ENCODE results near the gene CSN3. TPM values are rescaled to one million over a fixed set of nuclear protein-coding genes. Genes with fewer than 3 reads are reported as not detected.
"Not testable (repeated sequence)": the region's sequence is repeated elsewhere in the genome, so short reads cannot be mapped to it uniquely, and the experiment has no call there.

CSN3 gene, protein sequence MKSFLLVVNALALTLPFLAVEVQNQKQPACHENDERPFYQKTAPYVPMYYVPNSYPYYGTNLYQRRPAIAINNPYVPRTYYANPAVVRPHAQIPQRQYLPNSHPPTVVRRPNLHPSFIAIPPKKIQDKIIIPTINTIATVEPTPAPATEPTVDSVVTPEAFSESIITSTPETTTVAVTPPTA
- not detected for total RNA-seq (ENCODE audit: unreplicated experiment)
- long read RNA-seq, result 0 reads

DNA sequence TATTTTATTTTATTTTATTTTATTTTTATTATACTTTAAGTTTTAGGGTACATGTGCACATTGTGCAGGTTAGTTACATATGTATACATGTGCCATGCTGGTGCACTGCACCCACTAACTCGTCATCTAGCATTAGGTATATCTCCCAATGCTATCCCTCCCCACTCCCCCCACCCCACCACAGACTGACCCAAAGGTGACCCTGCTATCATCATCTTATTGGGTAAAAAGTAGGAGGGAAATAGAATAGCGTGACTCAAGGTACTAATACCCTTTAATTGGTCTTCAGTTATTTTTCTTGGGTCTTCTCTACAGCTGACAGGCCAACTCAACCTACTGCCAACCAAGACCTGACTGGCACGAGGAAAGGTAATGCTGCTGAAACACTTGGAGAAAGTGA is at the start of gene CSN3:
Gene CSN3, plus strand, starts transcription at position 301 of the 400 bp plus-strand sequence. CDS start 2,223 bp downstream, outside the sequence.
- not testable (repeated sequence) for H3K9me3 Mint-ChIP-seq (ENCODE audit: unreplicated experiment); H3K4me3 Mint-ChIP-seq (ENCODE audit: unreplicated experiment); DNase-seq; H3K4me1 Mint-ChIP-seq (ENCODE audit: low read depth, unreplicated experiment); H3K36me3 Mint-ChIP-seq (ENCODE audit: unreplicated experiment); H3K27ac Mint-ChIP-seq (ENCODE audit: unreplicated experiment); H3K27me3 Mint-ChIP-seq (ENCODE audit: unreplicated experiment)

DNA sequence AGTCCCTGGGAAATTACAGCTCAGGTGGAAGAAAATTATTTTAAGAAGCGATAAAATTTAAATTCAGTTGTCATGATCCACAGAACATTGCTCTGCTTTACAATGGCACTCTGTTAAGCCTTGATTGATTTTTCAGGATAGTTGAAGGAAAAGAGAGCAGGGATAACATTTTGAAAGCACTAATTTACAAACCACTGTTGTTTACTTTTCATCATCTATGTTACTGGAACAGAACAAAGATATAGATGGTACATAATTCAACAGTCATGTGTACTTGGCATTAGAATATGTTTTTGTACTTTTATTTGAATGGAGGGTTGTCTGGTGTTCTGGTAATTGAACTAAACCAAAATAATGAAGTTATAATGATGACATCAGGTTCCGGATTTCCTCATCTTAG is 49.5 kb upstream of the CSN3 start:
- Mint-ChIP-seq H3K4me3 (ENCODE audit: unreplicated experiment) (no peak overlapping the region), H3K9me3 (ENCODE audit: unreplicated experiment) (no peaks in the 10 kb centered on the region), H3K36me3 (ENCODE audit: unreplicated experiment) (no peaks in the 10 kb centered on the region), H3K4me1 (ENCODE audit: low read depth, unreplicated experiment) (no peaks in the 10 kb centered on the region), H3K27ac (ENCODE audit: unreplicated experiment) (no peak overlapping the region), H3K27me3 (ENCODE audit: unreplicated experiment) (no peaks in the 10 kb centered on the region)
- no peak for DNase-seq
- TF ChIP-seq, protein P1, sequence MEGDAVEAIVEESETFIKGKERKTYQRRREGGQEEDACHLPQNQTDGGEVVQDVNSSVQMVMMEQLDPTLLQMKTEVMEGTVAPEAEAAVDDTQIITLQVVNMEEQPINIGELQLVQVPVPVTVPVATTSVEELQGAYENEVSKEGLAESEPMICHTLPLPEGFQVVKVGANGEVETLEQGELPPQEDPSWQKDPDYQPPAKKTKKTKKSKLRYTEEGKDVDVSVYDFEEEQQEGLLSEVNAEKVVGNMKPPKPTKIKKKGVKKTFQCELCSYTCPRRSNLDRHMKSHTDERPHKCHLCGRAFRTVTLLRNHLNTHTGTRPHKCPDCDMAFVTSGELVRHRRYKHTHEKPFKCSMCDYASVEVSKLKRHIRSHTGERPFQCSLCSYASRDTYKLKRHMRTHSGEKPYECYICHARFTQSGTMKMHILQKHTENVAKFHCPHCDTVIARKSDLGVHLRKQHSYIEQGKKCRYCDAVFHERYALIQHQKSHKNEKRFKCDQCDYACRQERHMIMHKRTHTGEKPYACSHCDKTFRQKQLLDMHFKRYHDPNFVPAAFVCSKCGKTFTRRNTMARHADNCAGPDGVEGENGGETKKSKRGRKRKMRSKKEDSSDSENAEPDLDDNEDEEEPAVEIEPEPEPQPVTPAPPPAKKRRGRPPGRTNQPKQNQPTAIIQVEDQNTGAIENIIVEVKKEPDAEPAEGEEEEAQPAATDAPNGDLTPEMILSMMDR (IDR thresholded peaks at IDR 0.05; ENCODE audit: partially characterized antibody, unreplicated experiment), result no peak

DNA sequence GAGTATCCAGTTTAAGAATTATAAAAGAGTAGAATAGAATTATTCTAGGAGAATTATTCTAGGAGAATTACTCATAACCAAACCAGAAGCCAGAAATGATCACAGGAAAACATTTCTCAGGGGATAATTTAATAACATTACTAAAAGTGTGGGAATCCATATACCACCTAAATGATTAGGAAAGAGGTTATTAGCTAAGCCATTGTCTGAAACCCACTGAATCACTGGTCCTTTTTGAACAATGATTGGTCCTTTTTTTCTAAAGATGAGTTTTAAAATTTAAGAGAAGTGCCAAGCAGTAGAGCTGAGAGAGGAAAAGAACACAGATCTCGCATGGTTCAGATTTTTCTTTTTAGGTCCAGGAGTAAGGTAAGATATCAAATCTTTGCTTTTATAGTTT is 47.0 kb upstream of the CSN3 start, which contains the start of gene ODAM:
Gene ODAM, plus strand, starts transcription at position 301 of the 400 bp plus-strand sequence. CDS start 819 bp downstream, outside the sequence.
- H3K4me3 Mint-ChIP-seq (ENCODE audit: unreplicated experiment), result no peak within 1 kb of the TSS
- no peak for DNase-seq
- H3K27me3 Mint-ChIP-seq (ENCODE audit: unreplicated experiment), result no peaks in the 10 kb centered on the region
- TF ChIP-seq, protein P1 (IDR thresholded peaks at IDR 0.05; ENCODE audit: partially characterized antibody, unreplicated experiment), result no peak
- no peaks in the 10 kb centered on the region for H3K9me3 Mint-ChIP-seq (ENCODE audit: unreplicated experiment)
- no peaks in the 10 kb centered on the region for H3K36me3 Mint-ChIP-seq (ENCODE audit: unreplicated experiment)
- no peak within 1 kb of the TSS for H3K27ac Mint-ChIP-seq (ENCODE audit: unreplicated experiment)
- no peaks in the 10 kb centered on the region for H3K4me1 Mint-ChIP-seq (ENCODE audit: low read depth, unreplicated experiment)

DNA sequence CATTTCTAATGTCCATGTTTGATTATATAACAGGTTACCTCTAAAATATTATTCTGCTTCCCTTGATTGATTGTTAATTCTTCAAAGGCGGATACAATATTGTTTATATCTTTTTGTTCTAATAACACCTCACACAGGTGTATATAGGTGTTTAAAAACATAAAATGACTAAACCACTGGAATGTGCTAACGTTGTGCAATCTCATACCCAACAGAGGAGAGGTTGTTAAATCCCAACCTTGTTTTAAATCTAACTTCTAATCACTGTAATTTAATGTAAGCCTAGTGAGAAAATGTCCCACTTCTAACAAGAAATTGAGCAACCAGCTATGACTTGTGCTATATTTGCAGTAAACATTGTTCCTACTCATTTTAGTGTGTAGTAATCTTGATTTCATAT is 45.5 kb upstream of the CSN3 start:
- H3K4me1 Mint-ChIP-seq (ENCODE audit: low read depth, unreplicated experiment), result no peaks in the 10 kb centered on the region
- H3K27ac Mint-ChIP-seq (ENCODE audit: unreplicated experiment), result no peak overlapping the region
- TF ChIP-seq, protein P1 (IDR thresholded peaks at IDR 0.05; ENCODE audit: partially characterized antibody, unreplicated experiment), result no peak
- DNase-seq, result no peak
- H3K9me3 Mint-ChIP-seq (ENCODE audit: unreplicated experiment), result no peaks in the 10 kb centered on the region
- H3K36me3 Mint-ChIP-seq (ENCODE audit: unreplicated experiment), result no peaks in the 10 kb centered on the region
- no peak overlapping the region for H3K4me3 Mint-ChIP-seq (ENCODE audit: unreplicated experiment)
- no peaks in the 10 kb centered on the region for H3K27me3 Mint-ChIP-seq (ENCODE audit: unreplicated experiment)

DNA sequence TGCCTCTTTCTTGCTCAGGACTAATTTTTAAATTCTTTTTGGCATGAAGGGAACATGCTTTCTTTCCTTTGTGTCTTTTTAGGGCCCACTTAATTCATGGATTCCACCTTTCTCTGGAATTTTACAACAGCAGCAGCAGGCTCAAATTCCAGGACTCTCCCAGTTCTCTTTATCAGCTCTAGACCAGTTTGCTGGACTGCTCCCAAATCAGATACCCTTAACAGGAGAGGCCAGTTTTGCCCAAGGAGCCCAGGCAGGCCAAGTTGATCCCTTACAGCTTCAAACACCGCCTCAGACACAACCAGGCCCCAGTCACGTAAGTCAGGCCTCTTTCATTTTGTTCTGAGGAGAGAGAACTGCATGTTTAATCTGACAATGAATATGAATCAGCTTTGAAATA is 44.6 kb upstream of the CSN3 start:
- Mint-ChIP-seq H3K4me1 (ENCODE audit: low read depth, unreplicated experiment) (no peaks in the 10 kb centered on the region), H3K36me3 (ENCODE audit: unreplicated experiment) (no peaks in the 10 kb centered on the region), H3K9me3 (ENCODE audit: unreplicated experiment) (no peaks in the 10 kb centered on the region), H3K27me3 (ENCODE audit: unreplicated experiment) (no peaks in the 10 kb centered on the region), H3K4me3 (ENCODE audit: unreplicated experiment) (no peak overlapping the region), H3K27ac (ENCODE audit: unreplicated experiment) (no peak overlapping the region)
- DNase-seq, result no peak
- TF ChIP-seq, protein P1 (IDR thresholded peaks at IDR 0.05; ENCODE audit: partially characterized antibody, unreplicated experiment), result no peak

Data from glutamatergic neuron (in vitro differentiated cells).